ENCODE results near the gene NSD1.
"Not testable (repeated sequence)": the region's sequence is repeated elsewhere in the genome, so short reads cannot be mapped to it uniquely, and the experiment has no call there.

Gene NSD1

GRCh38 chr5:177134697-177135225, 1.2 kb downstream of the NSD1 start:
- in situ Hi-C loops (cut with HindIII; ENCODE audit: low sequenced_read_pairs) = no loop called here
- DNase-seq (ENCODE audit: low read depth) = no peak
- TF ChIP-seq, protein P1, sequence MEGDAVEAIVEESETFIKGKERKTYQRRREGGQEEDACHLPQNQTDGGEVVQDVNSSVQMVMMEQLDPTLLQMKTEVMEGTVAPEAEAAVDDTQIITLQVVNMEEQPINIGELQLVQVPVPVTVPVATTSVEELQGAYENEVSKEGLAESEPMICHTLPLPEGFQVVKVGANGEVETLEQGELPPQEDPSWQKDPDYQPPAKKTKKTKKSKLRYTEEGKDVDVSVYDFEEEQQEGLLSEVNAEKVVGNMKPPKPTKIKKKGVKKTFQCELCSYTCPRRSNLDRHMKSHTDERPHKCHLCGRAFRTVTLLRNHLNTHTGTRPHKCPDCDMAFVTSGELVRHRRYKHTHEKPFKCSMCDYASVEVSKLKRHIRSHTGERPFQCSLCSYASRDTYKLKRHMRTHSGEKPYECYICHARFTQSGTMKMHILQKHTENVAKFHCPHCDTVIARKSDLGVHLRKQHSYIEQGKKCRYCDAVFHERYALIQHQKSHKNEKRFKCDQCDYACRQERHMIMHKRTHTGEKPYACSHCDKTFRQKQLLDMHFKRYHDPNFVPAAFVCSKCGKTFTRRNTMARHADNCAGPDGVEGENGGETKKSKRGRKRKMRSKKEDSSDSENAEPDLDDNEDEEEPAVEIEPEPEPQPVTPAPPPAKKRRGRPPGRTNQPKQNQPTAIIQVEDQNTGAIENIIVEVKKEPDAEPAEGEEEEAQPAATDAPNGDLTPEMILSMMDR (IDR thresholded peaks at IDR 0.05; ENCODE audit: low read depth, low read length, missing control alignments) = no peak

GRCh38 chr5:177140312-177140711, 6.7 kb downstream of the NSD1 start:
- no peak overlapping the region for H3K4me3 ChIP-seq (ENCODE audit: low read depth, low read length)
- in situ Hi-C loops (cut with HindIII; ENCODE audit: low sequenced_read_pairs) = no loop called here
- TF ChIP-seq, protein P1 (IDR thresholded peaks at IDR 0.05; ENCODE audit: low read depth, low read length, missing control alignments) = no peak
- no peak for DNase-seq (ENCODE audit: low read depth)

More at GRCh38 chr5:177134697-177135225, 1.2 kb downstream of the NSD1 start:
- peak overlapping the region; percentile 54 for H3K4me3 ChIP-seq (ENCODE audit: low read depth, low read length)

DNA sequence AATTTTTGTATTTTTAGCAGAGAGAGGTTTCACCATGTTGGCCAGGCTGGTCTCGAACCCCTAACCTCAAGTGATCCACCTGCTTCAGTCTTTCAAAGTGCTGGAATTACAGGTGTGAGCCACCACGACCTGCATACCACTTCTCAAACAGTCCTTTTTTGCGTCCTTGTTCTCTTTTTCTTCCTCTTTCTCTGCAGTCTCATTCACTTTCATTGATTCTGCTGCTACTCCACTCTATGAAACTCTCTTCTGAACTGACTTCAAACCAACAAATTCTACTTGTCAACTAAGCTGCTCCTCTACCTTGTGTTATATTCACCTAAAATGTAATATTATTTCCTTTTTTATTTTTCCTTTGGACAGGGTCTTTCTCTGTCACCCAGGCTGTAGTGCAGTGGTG, 7.9 kb downstream of the NSD1 start:
- no peak overlapping the region for H3K4me3 ChIP-seq (ENCODE audit: low read depth, low read length)
- DNase-seq (ENCODE audit: low read depth) = no peak
- TF ChIP-seq, protein P1 (IDR thresholded peaks at IDR 0.05; ENCODE audit: low read depth, low read length, missing control alignments) = no peak
- in situ Hi-C loops (cut with HindIII; ENCODE audit: low sequenced_read_pairs) = no loop called here

DNA sequence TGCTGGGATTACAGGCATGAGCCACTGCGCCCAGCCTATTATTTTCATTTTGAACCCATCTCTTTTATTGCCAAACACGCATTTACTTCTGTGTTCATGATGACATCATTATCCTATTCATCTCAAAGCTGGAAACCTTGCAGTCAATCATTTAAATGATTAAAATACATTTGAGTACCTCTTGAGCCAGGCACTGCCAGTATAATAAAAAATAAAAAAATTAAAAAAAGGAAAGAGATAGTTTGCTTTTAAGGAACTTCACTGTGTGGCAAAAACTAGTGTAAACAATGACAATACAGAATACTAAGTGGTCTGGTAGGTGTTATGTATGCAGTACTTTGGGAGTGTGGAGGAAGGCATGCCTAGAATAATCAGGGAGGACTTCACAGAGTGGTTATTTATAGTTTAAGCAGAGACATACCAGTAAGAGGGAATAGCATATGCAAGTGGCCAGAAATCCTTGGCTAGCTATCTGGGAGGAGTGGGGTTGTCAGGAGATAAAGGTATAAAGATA, 8.6 kb downstream of the NSD1 start:
- H3K4me3 ChIP-seq (ENCODE audit: low read depth, low read length) = no peak overlapping the region
- TF ChIP-seq, protein P1 (IDR thresholded peaks at IDR 0.05; ENCODE audit: low read depth, low read length, missing control alignments) = no peak
- in situ Hi-C loops (cut with HindIII; ENCODE audit: low sequenced_read_pairs) = no loop called here
- DNase-seq (ENCODE audit: low read depth) = no peak

DNA sequence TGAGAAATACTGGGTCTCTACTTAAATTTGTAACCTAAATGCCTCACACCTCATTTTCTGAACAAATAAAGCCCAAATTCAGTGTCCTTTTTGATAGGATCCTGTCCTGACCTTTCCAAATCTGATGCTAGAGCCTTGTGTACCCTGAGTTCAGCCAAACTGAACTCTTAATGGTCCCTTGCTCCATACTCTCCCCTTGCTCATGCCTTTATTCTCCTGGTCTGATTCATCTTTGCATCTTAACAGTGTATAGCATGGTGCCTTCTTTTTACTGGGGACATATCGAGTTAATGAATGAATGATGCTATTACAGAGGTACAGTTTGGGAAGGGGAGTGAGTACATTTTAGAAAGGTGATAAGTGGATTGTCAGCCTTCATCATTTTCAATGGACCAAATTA, 9.2 kb downstream of the NSD1 start:
- DNase-seq (ENCODE audit: low read depth) = no peak
- H3K4me3 ChIP-seq (ENCODE audit: low read depth, low read length) = no peak overlapping the region
- in situ Hi-C loops (cut with HindIII; ENCODE audit: low sequenced_read_pairs) = no loop called here
- TF ChIP-seq, protein P1 (IDR thresholded peaks at IDR 0.05; ENCODE audit: low read depth, low read length, missing control alignments) = no peak

DNA sequence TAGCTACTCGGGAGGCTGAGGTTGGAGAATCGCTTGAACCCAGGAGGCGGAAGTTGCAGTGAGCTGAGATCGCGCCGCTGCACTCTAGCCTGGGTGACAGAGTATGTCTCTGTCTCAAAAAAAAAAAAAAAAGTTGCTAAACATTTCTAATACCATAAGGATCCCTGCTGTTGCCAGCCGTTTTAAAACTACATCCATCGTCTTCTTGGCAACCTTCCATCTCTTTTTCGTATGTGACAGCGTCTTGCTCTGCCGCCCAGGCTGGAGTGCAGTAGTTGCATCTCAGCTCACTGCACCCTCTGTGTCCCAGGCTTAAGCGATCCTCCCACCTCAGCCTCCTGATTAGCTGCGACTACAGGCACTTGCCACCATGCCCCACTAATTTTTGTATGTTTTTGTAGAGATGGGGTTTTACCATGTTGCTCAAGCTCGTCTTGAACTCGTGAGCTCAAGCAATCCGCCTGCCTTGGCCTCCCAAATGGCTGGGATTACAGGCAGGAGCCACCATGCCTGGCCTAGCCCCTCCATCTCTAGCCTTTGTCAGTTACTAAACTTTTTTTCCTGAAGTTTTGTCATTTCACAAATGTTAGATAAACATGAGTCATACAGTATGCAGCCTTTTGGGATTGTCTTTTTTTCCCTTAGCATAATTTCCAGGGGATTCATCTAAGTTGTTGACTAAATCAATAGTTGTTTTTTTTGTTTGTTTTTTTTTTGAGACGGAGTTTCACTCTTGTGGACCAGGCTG, 13.5 kb downstream of the NSD1 start:
- DNase-seq (ENCODE audit: low read depth) = no peak
- in situ Hi-C loops (cut with HindIII; ENCODE audit: low sequenced_read_pairs) = no loop called here
- H3K4me3 ChIP-seq (ENCODE audit: low read depth, low read length) = no peak overlapping the region
- TF ChIP-seq, protein P1 (IDR thresholded peaks at IDR 0.05; ENCODE audit: low read depth, low read length, missing control alignments) = no peak

GRCh38 chr5:177150061-177150460, 16.5 kb downstream of the NSD1 start:
- in situ Hi-C loops (cut with HindIII; ENCODE audit: low sequenced_read_pairs); H3K4me3 ChIP-seq (ENCODE audit: low read depth, low read length); DNase-seq (ENCODE audit: low read depth): not testable (repeated sequence)
